HepG2 (cell line): ENCODE measurements around the gene EZH2. TPM values are rescaled to one million over a fixed set of nuclear protein-coding genes. Genes with fewer than 3 reads are reported as not detected.

Experiments used
- ATF4 ChIP-seq, 2 experiments: fragments of 450-650 bp in 1 of 2; sonication (generic) in 1 of 2; formaldehyde crosslinking; IDR thresholded peaks; 2 replicates each; pipeline versions ENCODE4 v1.5.0 to v1.8.0; 2020 to 2022; ENCODE audit warnings: mild to moderate bottlenecking in 1 of 2, missing genetic modification reagents in 1 of 2
- KDM1A ChIP-seq: IDR thresholded peaks from 2 replicates; pipeline ENCODE4 v1.6.1; 2016; ENCODE audit warnings: missing compliant biosample characterization
- MIER2 ChIP-seq: IDR thresholded peaks from 2 replicates; pipeline ENCODE4 v1.6.1; 2016; ENCODE audit warnings: missing biosample characterization, missing genetic modification reagents
- NFYB ChIP-seq: sonication (generic); formaldehyde crosslinking; IDR thresholded peaks from 2 replicates; pipeline ENCODE4 v1.4.0; 2020; ENCODE audit warnings: missing genetic modification reagents
- PRMT3 ChIP-seq: sonication (generic); formaldehyde crosslinking; IDR thresholded peaks from 2 replicates; pipeline ENCODE4 v1.8.1; 2022; ENCODE audit warnings: low read depth, mild to moderate bottlenecking, moderate library complexity, missing genetic modification reagents, borderline replicate concordance
- RFXAP ChIP-seq: sonication (generic); formaldehyde crosslinking; IDR thresholded peaks from 2 replicates; pipeline ENCODE4 v1.4.0; 2020; ENCODE audit warnings: missing genetic modification reagents, borderline replicate concordance
- YEATS4 ChIP-seq: sonication (generic); formaldehyde crosslinking; IDR thresholded peaks from 2 replicates; pipeline ENCODE4 v1.4.0; 2020; ENCODE audit warnings: missing genetic modification reagents, borderline replicate concordance
- ZBTB10 ChIP-seq: sonication (generic); formaldehyde crosslinking; IDR thresholded peaks from 2 replicates; pipeline ENCODE4 v1.4.0; 2020; ENCODE audit warnings: missing genetic modification reagents, borderline replicate concordance
- ZFP36 ChIP-seq: fragments of 150-350 bp; IDR thresholded peaks from 2 replicates; pipeline ENCODE4 v1.6.1; 2018; ENCODE audit warnings: borderline replicate concordance, low read length, low read depth; ENCODE audit not compliant: partially characterized antibody
- ZNF354B ChIP-seq: sonication (generic); formaldehyde crosslinking; IDR thresholded peaks from 2 replicates; pipeline ENCODE4 v1.8.0; 2022; ENCODE audit warnings: mild to moderate bottlenecking, missing genetic modification reagents
- ZNF362 ChIP-seq: sonication (generic); formaldehyde crosslinking; IDR thresholded peaks from 2 replicates; pipeline ENCODE4 v1.4.0; 2020; ENCODE audit warnings: missing genetic modification reagents, mild to moderate bottlenecking, borderline replicate concordance
- ZNF430 ChIP-seq: sonication (generic); formaldehyde crosslinking; IDR thresholded peaks from 2 replicates; pipeline ENCODE4 v1.9.0; 2021; ENCODE audit warnings: mild to moderate bottlenecking, missing genetic modification reagents
- ZNF552 ChIP-seq: sonication (generic); formaldehyde crosslinking; IDR thresholded peaks from 2 replicates; pipeline ENCODE4 v1.9.0; 2022; ENCODE audit warnings: missing genetic modification reagents, mild to moderate bottlenecking, borderline replicate concordance
- ZNF562 ChIP-seq: sonication (generic); formaldehyde crosslinking; IDR thresholded peaks from 2 replicates; pipeline ENCODE4 v1.8.0; 2022; ENCODE audit warnings: missing genetic modification reagents, borderline replicate concordance
- ZNF776 ChIP-seq: sonication (generic); formaldehyde crosslinking; IDR thresholded peaks from 2 replicates; pipeline ENCODE4 v1.4.0; 2020; ENCODE audit warnings: mild to moderate bottlenecking, missing genetic modification reagents
- ZNF891 ChIP-seq: sonication (generic); formaldehyde crosslinking; IDR thresholded peaks from 2 replicates; pipeline ENCODE4 v1.5.0; 2020; ENCODE audit warnings: mild to moderate bottlenecking, missing genetic modification reagents
- ZSCAN20 ChIP-seq: sonication (generic); formaldehyde crosslinking; IDR thresholded peaks from 2 replicates; pipeline ENCODE4 v1.4.0; 2020; ENCODE audit warnings: missing genetic modification reagents, mild to moderate bottlenecking, borderline replicate concordance
- polyA plus RNA-seq, 8 experiments: library from polyadenylated mRNA; depleted of rRNA in 3 of 8; stranded (reverse) in 7 of 8; unstranded in 1 of 8; fragments of >200 nt; fragmentation: Illumina TruSeq in 4 of 8; extraction: Trizol in 4 of 8; gene quantifications; 2 replicates each; pipeline versions ENCODE4 v1.2.1 to v1.2.3, GENCODE V29; 2011 to 2016; ENCODE audit warnings: low read depth in 4 of 8, missing spikeins in 1 of 8, mixed read lengths in 1 of 8; ENCODE audit not compliant: insufficient read depth in 1 of 8
- total RNA-seq, 5 experiments: library from RNA; depleted of rRNA; stranded (reverse); fragments of >200 nt; fragmentation: Illumina TruSeq; extraction: Trizol; gene quantifications; 2 replicates each; pipeline ENCODE4 v1.2.3, GENCODE V29; 2016; ENCODE audit warnings: low read depth in 1 of 5
- TF ChIP-seq, protein P1 (sequence below): sonication (generic); formaldehyde crosslinking; IDR thresholded peaks from 2 replicates; pipeline ENCODE4 v1.4.0; 2020; ENCODE audit warnings: mild to moderate bottlenecking, missing genetic modification reagents
- TF ChIP-seq, protein P2 (sequence below): sonication (generic); formaldehyde crosslinking; IDR thresholded peaks from 2 replicates; pipeline ENCODE4 v1.9.0; 2021; ENCODE audit warnings: missing genetic modification reagents, borderline replicate concordance

The EZH2 gene
- total and polyA plus RNA-seq, 2 of the 13 experiments (the other 11 are each of a cell fraction or from before 2014, with no cell fraction given): 26.0 to 34.3 TPM

- TF ChIP-seq ZNF362 (CRISPR knock-in tag) (no peak), RFXAP (CRISPR knock-in tag) (peak; percentile 53; the same call in 1 of the 2 replicates), ATF4 (CRISPR knock-in tag; IDR thresholded peaks at IDR 0.05) (peak in 1 of 2 experiments; percentile 71; a peak in 2 of 4 replicates), ZFP36 (no peak), YEATS4 (CRISPR knock-in tag) (peak; percentile 92), NFYB (peak; percentile 86), ZNF562 (CRISPR knock-in tag) (peak; percentile 80), ZNF430 (CRISPR knock-in tag) (no peak), ZNF354B (CRISPR knock-in tag) (no peak), MIER2 (CRISPR knock-in tag) (no peak), ZSCAN20 (CRISPR knock-in tag) (peak; percentile 85), PRMT3 (peak; percentile 92; the same call in 1 of the 2 replicates), ZNF552 (CRISPR knock-in tag) (peak; percentile 14; the same call in 1 of the 2 replicates), ZNF776 (peak; percentile 79; the same call in 1 of the 2 replicates), ZBTB10 (CRISPR knock-in tag) (0 out of 2 replicates have a peak, but pooled peaks have one; percentile 25), ZNF891 (CRISPR knock-in tag) (no peak), KDM1A (no peak)
- TF ChIP-seq, protein P1, sequence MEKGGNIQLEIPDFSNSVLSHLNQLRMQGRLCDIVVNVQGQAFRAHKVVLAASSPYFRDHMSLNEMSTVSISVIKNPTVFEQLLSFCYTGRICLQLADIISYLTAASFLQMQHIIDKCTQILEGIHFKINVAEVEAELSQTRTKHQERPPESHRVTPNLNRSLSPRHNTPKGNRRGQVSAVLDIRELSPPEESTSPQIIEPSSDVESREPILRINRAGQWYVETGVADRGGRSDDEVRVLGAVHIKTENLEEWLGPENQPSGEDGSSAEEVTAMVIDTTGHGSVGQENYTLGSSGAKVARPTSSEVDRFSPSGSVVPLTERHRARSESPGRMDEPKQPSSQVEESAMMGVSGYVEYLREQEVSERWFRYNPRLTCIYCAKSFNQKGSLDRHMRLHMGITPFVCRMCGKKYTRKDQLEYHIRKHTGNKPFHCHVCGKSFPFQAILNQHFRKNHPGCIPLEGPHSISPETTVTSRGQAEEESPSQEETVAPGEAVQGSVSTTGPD: no peak
- TF ChIP-seq, protein P2, sequence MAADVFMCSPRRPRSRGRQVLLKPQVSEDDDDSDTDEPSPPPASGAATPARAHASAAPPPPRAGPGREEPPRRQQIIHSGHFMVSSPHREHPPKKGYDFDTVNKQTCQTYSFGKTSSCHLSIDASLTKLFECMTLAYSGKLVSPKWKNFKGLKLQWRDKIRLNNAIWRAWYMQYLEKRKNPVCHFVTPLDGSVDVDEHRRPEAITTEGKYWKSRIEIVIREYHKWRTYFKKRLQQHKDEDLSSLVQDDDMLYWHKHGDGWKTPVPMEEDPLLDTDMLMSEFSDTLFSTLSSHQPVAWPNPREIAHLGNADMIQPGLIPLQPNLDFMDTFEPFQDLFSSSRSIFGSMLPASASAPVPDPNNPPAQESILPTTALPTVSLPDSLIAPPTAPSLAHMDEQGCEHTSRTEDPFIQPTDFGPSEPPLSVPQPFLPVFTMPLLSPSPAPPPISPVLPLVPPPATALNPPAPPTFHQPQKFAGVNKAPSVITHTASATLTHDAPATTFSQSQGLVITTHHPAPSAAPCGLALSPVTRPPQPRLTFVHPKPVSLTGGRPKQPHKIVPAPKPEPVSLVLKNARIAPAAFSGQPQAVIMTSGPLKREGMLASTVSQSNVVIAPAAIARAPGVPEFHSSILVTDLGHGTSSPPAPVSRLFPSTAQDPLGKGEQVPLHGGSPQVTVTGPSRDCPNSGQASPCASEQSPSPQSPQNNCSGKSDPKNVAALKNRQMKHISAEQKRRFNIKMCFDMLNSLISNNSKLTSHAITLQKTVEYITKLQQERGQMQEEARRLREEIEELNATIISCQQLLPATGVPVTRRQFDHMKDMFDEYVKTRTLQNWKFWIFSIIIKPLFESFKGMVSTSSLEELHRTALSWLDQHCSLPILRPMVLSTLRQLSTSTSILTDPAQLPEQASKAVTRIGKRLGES (CRISPR knock-in tag): 0 out of 2 replicates have a peak, but pooled peaks have one; percentile 30
Observed at GRCh38 chr7:148884299-148885022, 370 bp upstream of the EZH2 start (continued).
